GM12801 (cell line): ENCODE results near the gene PDE8A.

ENCODE experiments used
- CTCF ChIP-seq: IDR thresholded peaks from one replicate; pipeline ENCODE4 v1.5.1; 2011; ENCODE audit warnings: control low read depth; ENCODE audit not compliant: insufficient read length; ENCODE audit errors: extremely low read depth

PDE8A gene

GRCh38 chr15:85116494-85116893 lies 134.8 kb downstream of the PDE8A start:
- no peak for TF ChIP-seq CTCF

- TF ChIP-seq CTCF = no peak
Measured at GRCh38 chr15:85116925-85117646, 135.4 kb downstream of the PDE8A start.

DNA sequence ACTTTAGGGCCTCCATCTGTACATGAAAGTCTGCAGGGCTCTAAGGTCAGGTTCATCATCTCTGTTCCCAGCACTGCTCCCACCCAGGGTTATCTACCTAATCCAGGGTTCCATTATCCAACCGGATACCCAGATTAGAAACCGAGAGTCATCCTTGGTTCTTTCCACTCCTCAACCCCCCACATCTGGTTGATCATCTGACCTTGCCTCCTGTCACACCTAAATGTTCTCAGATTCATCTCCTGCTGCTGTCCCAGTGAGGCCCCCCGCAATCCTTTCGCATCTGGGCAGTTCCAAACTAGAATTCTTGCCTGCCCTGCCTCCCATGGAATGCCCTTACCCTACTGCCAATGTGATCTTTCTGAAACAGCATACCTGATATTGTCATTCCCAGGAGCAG lies 136.5 kb downstream of the PDE8A start:
- TF ChIP-seq CTCF = no peak

- TF ChIP-seq CTCF = no peak
Measured at GRCh38 chr15:85118581-85118980, 136.9 kb downstream of the PDE8A start.

GRCh38 chr15:85120351-85121113 lies 138.9 kb downstream of the PDE8A start:
- TF ChIP-seq CTCF = no peak

- TF ChIP-seq CTCF = no peak
Measured at GRCh38 chr15:85124173-85124572, 142.5 kb downstream of the PDE8A start.

- no peak for TF ChIP-seq CTCF
Measured at GRCh38 chr15:85125056-85125661, 143.5 kb downstream of the PDE8A start.
